ENCODE results near the gene CEACAM3.

The CEACAM3 gene

GRCh38 chr19:41853768-41854167 is 57.4 kb downstream of the CEACAM3 start:
- ChIA-PET POLR2A (no interaction called here), CTCF (interaction anchor here (1.0 to 1.4 kb wide), 3 partner anchors 9 to 103 kb away, joined by 3 read pairs; no protein-coding TSS in a partner anchor)
- no peak for TF ChIP-seq CTCF (IDR thresholded peaks at IDR 0.05; ENCODE audit: control extremely low read depth, extremely low read depth, low read depth, missing control alignments)
- DNase-seq (ENCODE audit: extremely low spot score) = no peak

GRCh38 chr19:41859213-41859617 is 62.8 kb downstream of the CEACAM3 start:
- POLR2A ChIA-PET = interaction anchor here (0.6 to 2.5 kb wide), 8 partner anchors 10 to 1104 kb away, joined by 3 to 31 read pairs (median 4); partner anchors contain the start of gene RABAC1
- TF ChIP-seq CTCF (IDR thresholded peaks at IDR 0.05; ENCODE audit: control extremely low read depth, extremely low read depth, low read depth, missing control alignments) = peak; percentile 25
- DNase-seq (ENCODE audit: extremely low spot score) = no peak
- CTCF ChIA-PET = interaction anchor here (1.1 to 3.7 kb wide), 16 partner anchors 9 to 296 kb away, joined by 3 to 31 read pairs (median 4); no protein-coding TSS in a partner anchor

- ChIA-PET CTCF (interaction anchor here (0.7 to 3.7 kb wide), 18 partner anchors 9 to 296 kb away, joined by 3 to 31 read pairs (median 4); no protein-coding TSS in a partner anchor), POLR2A (interaction anchor here (0.6 to 2.5 kb wide), 12 partner anchors 9 to 1105 kb away, joined by 3 to 31 read pairs (median 4); partner anchors contain the start of gene RABAC1)
- peak; percentile 97 for DNase-seq (ENCODE audit: extremely low spot score)
- TF ChIP-seq CTCF (IDR thresholded peaks at IDR 0.05; ENCODE audit: control extremely low read depth, extremely low read depth, low read depth, missing control alignments) = peak; percentile 30
These were observed 63.4 kb downstream of the CEACAM3 start, which contains the start of gene RPS19 for GRCh38 chr19:41859618-41860418. Gene RPS19, plus strand, starts transcription at chr19:41860255. Its CDS starts 520 bp downstream, at chr19:41860775.

- TF ChIP-seq CTCF (IDR thresholded peaks at IDR 0.05; ENCODE audit: control extremely low read depth, extremely low read depth, low read depth, missing control alignments) = no peak
- no peak for DNase-seq (ENCODE audit: extremely low spot score)
- ChIA-PET CTCF (interaction anchor here (0.7 to 3.7 kb wide), 17 partner anchors 8 to 297 kb away, joined by 3 to 31 read pairs (median 4); no protein-coding TSS in a partner anchor), POLR2A (interaction anchor here (0.6 to 2.5 kb wide), 6 partner anchors 11 to 86 kb away, joined by 3 to 31 read pairs (median 8); no protein-coding TSS in a partner anchor)
These were observed 64.2 kb downstream of the CEACAM3 start for GRCh38 chr19:41860419-41861115.

Measured in GM10248 (cell line).